ENCODE results near the gene DLG1.

The DLG1 gene

DNA sequence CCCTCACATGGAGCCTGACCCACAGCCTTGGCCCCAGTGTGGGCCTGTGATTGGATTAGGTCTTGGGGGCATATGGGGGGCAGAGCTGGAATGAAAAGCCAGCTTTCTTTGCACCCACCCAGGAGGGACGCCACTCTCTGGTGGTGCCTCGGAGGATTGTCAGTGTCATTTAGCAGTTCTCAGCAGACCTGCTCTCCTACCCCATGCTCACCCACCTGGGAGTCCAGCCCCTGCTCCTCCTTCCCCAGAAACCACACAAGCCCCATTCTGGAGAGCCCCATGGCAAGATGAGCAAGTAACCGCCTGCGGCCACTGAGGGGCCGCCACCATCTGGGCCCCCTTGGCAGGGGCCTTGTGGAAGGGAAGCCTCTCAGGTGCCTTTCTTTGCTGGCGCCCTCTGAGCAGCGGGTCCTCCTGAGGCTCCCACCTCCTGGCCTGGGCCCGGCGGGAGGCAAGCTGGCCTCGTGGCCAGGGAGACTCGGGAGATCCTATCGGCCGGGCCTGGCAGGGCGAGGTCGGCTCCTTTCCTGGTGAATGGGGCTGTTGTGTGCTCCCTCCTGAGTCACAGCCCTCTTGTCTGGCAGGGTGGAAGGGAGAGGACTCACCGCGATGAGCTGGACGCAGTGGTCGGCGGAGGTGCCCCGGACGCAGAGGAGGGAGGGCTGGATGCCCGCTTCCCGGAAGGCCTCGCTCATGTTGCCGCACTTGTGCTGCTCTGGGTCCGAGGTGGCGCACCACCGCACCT lies 271.1 kb downstream of the DLG1 start:
- no peak for DNase-seq

GRCh38 chr3:197026481-197026866 lies 271.9 kb downstream of the DLG1 start:
- no peak for DNase-seq

DNA sequence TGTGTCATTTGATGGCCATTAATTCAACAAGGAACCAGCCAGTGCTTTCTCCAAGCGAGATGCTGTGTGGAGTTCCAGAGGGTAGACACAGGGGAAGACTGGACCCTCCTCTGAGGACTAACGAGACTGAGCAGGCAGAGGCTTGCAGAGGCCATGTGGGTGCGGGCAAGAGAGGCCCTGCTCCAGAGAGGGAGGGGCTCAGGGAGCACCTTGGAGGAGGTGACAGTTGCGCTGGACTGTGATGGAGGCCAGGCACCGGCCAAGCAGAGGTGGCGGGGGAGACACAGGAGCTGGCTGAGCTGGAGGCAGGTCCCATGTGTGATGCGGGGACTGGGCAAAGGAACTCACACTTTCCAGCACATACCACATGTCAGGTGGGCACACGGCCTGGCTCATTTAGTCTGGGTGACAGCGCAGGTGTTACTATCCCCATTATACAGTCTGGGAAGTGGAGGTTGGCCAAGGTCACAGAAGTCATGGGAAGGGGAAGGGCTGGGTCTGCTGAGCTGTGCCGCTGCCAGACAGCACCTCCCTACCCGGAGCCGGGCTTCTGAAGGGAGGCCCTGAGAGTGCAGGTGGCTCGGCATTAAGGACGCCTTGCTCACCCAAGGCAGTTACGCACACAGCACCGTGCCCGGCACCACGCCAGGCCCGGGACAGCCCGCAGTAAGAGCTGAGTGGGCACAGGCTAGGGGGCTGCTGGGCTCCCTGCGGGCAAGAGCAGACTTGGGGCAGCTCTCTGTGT lies 272.5 kb downstream of the DLG1 start:
- DNase-seq, result no peak

- no peak for DNase-seq
Observed at GRCh38 chr3:197024881-197025735, 273.3 kb downstream of the DLG1 start.

- DNase-seq, result no peak
Observed at GRCh38 chr3:197023998-197024651, 274.3 kb downstream of the DLG1 start.

GRCh38 chr3:197023241-197023997 lies 275.0 kb downstream of the DLG1 start:
- DNase-seq, result peak; percentile 40 to 68

- no peak for DNase-seq
Observed at GRCh38 chr3:197022405-197023231, 275.8 kb downstream of the DLG1 start.

DNA sequence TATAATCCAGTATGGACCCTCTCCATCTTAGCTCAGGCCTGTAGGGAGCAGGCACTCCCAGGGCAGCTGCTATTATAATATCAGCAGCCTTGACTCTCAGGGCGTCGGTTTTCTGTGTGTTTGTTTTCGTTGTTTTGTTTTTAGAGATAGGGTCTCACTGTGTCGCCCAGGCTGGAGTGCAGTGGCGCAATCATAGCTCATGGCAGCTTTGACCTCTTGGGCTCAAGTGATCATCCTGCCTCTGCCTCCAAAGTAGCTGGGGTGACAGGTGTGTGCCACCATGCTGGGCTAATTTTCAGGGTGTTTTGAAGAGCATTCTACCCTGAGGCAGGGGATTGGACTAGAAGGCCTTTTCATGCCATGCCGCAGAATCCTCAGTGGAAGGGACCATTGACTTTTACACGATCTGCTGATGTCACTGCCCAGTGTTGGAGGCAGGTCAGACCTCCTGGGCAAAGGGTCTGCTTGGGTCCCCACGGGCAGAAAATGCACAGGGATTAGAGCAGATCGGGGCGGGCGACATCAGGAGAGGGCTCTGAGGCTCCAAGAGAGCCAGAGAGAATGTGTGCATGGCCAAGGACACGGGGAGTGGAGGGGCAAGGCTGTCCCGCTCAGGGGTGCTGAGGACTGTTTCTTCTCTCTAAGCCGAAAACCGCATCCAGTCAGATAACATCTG lies 276.5 kb downstream of the DLG1 start:
- DNase-seq, result no peak

DNA sequence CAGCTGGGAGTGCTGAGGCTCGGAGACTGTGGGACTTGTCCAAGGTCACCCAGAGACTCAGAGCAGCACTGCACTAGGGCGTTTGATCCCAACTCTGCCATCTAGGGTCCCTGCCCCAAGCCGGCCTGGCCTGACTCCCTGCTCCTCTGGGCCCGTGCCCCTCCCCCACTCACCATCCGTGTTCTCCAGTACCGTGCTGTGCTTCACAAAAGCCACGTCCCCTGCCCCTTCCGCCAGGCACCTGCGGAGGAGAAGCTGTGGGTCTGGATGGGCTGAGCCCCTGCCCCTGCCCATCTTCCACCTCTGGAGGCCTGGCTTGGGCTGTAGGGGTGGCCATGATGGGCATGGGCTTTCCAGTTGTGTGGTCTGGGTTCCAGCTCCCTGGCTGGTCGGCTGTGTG lies 277.2 kb downstream of the DLG1 start:
- DNase-seq, result no peak

DNA sequence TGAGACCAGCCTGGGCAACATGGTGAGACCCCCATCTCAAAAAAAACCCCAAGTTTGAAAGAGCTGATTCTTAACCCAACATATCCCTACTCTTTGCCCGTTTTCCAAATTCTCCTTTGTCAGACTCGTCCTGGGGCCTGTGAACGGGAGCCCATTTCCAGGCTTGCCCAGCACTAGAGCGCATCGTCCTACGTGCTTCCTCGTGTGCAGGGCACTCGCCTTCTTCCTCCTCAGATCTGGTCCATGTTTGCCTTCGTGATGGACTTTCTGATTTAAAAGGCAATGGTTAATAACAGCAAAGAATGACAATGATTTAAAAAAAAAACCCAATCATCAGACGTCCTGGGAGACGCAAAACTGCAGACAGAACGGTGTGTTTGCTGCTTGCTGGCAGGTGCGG lies 278.9 kb downstream of the DLG1 start:
- no peak for DNase-seq

GRCh38 chr3:197019021-197019420 lies 279.4 kb downstream of the DLG1 start:
- no peak for DNase-seq

DNA sequence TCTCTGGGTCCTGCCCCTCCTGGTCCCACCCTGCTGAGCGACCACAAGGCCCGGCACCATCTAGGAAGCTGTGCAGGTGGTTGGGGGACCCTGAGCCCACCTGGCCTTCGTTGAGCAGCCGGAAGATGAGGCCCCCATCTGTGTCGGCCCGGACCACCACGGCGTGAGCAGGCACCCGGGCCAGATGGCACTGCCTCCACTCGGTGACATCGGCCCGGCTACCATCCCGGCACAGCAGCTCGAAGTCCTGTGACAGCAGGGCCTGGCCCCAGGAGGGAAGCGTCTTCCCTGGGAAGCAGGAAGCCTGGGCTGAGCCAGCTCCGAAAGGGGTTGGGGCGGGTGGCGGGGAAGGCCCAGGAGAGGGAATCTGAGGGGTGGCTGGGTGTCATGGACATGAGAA lies 281.4 kb downstream of the DLG1 start:
- no peak for DNase-seq

GRCh38 chr3:197015790-197016736 lies 282.3 kb downstream of the DLG1 start:
- no peak for DNase-seq

GRCh38 chr3:197014942-197015575 lies 283.4 kb downstream of the DLG1 start:
- DNase-seq, result no peak

- DNase-seq, result no peak
Observed at GRCh38 chr3:197014024-197014423, 284.4 kb downstream of the DLG1 start.

GRCh38 chr3:197012540-197012883 lies 285.9 kb downstream of the DLG1 start:
- DNase-seq, result no peak

DNA sequence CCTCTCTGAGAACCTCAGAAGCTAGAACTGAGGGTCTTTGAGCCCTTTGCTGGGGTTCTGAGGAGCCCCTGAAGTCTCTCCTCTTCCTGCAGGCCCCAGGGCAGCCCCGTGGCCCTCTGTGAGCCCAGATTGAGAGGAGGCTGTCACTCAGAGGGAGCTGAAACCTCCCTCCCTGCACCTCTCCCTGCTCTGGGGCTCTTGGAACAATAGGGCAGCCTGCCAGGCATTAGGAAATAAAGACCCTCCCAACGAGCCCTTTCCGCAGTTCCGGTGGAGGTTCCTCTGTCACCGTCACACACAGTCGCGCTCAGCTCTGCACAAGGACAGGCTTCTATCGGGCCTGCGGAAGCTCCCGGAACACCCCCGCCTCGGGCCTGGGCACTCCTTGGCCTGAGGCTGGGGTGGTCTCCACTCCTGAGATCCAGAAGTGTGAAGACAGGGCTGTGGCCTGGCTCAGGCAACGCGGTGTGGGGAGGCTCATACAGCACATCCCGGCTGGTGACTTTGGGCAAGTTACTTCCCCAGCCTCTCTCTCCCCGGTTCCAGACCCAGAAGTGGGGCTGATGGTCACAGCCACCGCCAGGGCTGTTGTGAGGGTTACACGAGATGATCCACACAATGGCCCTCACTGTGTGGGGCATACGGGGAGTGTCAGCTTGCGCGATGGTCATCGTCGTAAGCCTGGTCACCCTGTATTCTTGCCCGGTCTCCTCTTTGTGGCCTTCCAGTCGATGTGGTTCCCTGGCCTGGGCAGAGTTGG lies 286.5 kb downstream of the DLG1 start:
- no peak for DNase-seq

All from NCI-H2081 (cell line).